Renal cortex interstitium (tissue), 11 donors: ENCODE measurements around the gene ETS1. TPM values are rescaled to one million over a fixed set of nuclear protein-coding genes. Genes with fewer than 3 reads are reported as not detected.

Experiments used
- DNase-seq, 11 donors: peaks; one replicate each; pipeline ENCODE4 v3.0.0-alpha.2; 2013; ENCODE audit warnings: low read depth in 9 of 11, low spot score in 4 of 11; ENCODE audit errors: extremely low read depth in 1 of 11
- polyA plus RNA-seq, 3 donors: library from polyadenylated mRNA; unstranded; fragments of 120-200 nt; gene quantifications; one replicate each; pipeline ENCODE4 v1.2.1, GENCODE V29; 2013; ENCODE audit not compliant: insufficient read length in 3 of 3

The ETS1 gene
- polyA plus RNA-seq, 3 donors, result 64.5 to 84.2 (median 74.3) TPM

DNA sequence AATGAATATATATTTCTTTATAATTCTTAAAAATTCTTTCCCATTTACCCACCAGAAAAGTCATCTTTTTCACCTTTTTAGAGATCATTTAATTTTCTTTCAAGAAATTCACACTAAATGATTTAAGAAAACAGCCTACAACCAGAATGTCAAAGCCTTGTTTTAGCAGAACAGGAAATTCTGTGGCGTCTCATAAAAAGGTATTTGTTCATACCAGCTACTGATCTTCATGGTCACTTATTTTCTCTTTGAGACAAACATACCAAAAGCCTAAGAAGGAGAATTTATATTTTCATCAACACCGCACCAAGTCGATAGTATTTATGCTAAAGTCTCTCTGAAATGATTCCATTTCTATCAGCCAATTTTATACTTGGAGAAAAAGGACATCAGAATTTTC lies 105.3 kb downstream of the ETS1 start:
- no peak for DNase-seq

DNA sequence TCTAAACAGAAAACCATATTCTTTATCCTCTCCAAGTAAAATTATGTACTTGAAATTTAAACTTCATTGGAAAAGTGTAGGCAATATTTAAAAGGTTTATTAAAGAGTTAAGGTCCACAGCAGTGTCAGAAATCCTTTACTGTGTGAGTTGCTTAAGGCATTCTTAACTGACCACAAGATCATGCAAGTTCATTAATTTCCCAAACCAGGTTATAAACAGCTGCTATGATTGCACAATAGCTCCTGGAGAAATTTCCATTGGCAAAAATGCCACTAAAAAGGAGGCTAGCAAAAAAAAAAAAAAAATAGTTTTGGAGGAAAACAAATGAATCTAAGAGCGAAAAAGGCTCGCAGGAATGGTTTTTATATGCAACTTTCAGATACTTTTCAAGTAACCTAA lies 106.2 kb downstream of the ETS1 start:
- DNase-seq, result no peak

GRCh38 chr11:128480665-128481064 lies 106.7 kb downstream of the ETS1 start:
- DNase-seq, result no peak

DNA sequence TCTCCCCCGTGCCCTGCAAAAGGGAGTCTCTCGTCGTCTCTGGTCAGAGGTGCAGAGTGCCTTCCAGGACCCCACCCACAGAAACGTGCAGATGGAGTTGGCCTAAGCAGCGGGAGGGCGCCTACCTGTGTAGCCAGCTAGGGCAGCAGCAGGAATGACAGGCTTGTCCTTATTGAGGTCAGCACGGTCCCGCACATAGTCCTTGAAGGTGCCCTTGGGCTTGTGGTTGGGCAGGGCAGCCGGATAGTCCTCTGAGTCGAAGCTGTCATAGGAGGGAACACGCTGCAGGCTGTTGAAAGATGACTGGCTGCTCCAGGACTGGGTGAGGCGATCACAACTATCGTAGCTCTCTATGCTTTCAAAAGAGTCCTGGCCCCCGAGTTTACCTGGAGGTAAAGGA lies 107.3 kb downstream of the ETS1 start:
- DNase-seq, result no peak

GRCh38 chr11:128479144-128479543 lies 108.2 kb downstream of the ETS1 start:
- DNase-seq, result no peak

- no peak for DNase-seq
Measured at GRCh38 chr11:128478305-128478704, 109.1 kb downstream of the ETS1 start.

GRCh38 chr11:128477811-128478210 lies 109.5 kb downstream of the ETS1 start:
- no peak for DNase-seq

DNA sequence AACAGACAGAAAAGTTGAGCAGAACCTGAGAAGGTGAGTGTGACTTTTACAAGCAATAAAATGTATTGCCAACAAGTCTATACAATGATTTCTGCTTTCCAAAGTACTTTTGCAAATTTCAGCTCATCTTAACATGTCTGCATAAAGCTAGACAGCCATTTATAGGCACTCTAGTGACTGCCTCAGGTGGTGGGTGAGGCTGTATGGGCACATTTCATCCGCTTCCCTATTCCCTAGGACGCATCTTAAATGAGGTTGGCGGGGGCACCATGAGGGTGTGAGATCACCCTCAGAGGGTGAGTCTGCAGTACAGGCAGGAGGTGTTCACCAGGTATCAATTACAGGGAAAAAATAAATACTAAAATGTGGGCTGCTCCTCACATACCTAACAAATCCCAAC lies 110.1 kb downstream of the ETS1 start:
- DNase-seq, result no peak

GRCh38 chr11:128476729-128477128 lies 110.6 kb downstream of the ETS1 start:
- DNase-seq, result no peak

GRCh38 chr11:128476049-128476448 lies 111.3 kb downstream of the ETS1 start:
- no peak for DNase-seq

DNA sequence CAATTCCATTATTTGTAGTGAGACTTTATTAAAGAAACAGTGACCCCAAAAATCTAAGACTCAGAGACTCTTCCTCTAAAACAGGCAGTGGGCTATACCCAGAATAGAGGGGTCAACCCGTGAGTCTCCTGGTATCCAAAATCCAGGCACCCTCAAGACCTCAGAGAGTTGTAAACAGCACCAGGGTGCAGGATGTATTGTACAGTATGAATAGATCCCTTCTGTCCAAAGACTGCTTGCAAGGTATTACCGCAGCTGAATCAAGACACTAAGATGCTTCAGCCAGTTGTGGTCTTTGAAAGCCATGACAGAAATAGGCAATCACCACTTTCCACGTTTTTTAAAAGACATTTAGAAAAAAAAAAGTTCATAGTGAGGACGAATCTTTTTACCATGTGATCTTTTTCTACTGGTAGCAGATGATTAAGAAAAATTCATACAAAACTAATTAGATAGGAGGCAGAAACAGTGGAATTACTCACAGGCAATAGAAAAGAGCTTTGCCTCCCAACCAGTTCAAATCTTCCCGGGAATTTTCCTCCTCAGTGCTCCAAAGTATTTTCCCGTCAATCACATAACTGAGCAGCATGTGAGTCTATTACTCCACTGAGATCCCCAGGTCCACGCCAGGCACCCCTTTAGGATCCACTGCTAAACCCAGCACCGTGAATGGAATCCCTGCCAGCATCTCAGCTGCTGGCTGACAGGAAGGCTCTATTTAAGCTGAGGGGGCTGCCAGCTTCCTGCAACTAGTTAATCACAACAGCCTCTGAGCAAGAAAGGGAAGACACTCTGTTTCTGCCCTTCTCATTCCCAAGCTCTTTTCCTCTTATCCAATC lies 113.1 kb downstream of the ETS1 start:
- no peak for DNase-seq

DNA sequence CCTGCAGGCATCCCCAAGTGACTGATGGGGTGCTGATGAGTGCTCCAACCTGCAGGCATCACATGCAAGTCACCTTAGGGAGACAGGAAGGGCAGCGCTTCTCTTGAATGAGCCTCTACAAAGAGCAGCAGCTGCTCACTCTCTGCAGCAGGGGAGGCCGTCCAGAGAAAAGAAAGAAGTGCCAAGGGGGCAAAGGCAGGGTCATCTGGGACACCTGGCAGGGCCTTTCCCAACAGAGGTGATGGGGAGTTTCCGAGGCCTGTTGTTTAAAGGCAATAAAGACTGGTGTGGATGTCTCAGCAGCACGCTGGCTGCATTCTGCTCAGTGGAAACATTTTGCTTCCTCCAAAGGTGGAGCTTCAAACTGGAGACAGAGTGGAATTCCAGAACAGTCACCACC lies 113.7 kb downstream of the ETS1 start:
- DNase-seq, result no peak

- no peak for DNase-seq
Measured at GRCh38 chr11:128472128-128473089, 114.9 kb downstream of the ETS1 start.

GRCh38 chr11:128471138-128471661 lies 116.2 kb downstream of the ETS1 start:
- no peak for DNase-seq

DNA sequence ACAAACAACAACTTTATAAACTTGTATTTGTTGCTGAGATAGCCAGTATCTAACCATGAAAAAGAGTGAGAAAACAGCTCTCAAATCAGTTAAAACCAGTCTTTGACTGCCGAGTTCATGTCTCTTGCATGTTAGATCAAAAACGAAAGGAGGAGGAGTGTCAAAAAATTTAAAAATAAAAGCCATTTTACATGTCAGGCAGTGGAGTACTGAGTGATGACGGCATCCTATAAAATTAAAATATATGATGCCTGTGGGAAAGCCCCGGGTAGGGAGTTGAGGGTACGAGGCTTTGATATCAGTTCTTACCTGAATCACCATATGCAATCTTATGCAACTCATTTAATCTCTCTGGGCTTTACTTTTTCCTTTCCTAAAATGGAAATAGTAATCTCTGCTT lies 117.3 kb downstream of the ETS1 start:
- DNase-seq, result no peak

- no peak for DNase-seq
Measured at GRCh38 chr11:128469220-128469619, 118.1 kb downstream of the ETS1 start.

DNA sequence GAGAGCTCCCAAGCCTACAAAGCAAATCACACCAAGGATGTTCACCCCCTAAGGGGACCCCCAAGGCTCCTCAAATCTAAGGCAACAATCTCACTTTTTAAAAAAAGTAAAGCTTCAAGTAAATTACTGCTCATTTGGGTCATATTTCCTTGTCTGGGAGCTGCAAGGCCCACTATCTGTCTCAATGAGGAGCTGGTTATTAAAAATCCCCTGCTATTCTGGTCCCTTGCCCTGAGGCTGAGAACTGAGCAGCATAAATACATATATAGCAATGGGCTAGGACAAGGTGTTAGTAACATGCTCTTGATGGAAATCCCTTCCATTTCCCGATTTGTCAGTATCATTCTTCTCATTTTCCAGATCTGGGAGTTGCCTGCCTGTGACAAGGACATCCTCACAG lies 119.2 kb downstream of the ETS1 start:
- no peak for DNase-seq

- DNase-seq, result no peak
Measured at GRCh38 chr11:128467610-128468041, 119.7 kb downstream of the ETS1 start.

GRCh38 chr11:128467041-128467440 lies 120.3 kb downstream of the ETS1 start:
- DNase-seq, result no peak
